Neural progenitor cell (in vitro differentiated cells): ENCODE measurements around the gene CIART. TPM values are rescaled to one million over a fixed set of nuclear protein-coding genes. Genes with fewer than 3 reads are reported as not detected.

Source experiments
- DNase-seq: peaks from one replicate; pipeline ENCODE4 v3.0.0-alpha.2; 2016; ENCODE audit warnings: low spot score
- H2AFZ ChIP-seq: fragments of 200-600 bp; sonication (generic); replicated peaks from 2 replicates; pipeline ENCODE4 v1.6.1; 2016; ENCODE audit warnings: antibody characterized with exemption
- H3F3A ChIP-seq: fragments of 200-600 bp; sonication (generic); 2 replicates; pipeline ENCODE4 v1.6.1; 2016; ENCODE audit warnings: antibody characterized with exemption, low read depth
- H3K27ac ChIP-seq: fragments of 200-600 bp; sonication (generic); 2 replicates; pipeline ENCODE4 v1.5.1; 2016; ENCODE audit warnings: mild to moderate bottlenecking
- H3K27me3 ChIP-seq: fragments of 200-600 bp; sonication (generic); 2 replicates; pipeline ENCODE4 v1.6.1; 2016; ENCODE audit warnings: mild to moderate bottlenecking, moderate library complexity
- H3K36me3 ChIP-seq: fragments of 200-600 bp; sonication (generic); 2 replicates; pipeline ENCODE4 v1.5.1; 2016
- H3K4me1 ChIP-seq: fragments of 200-600 bp; sonication (generic); 2 replicates; pipeline ENCODE4 v1.6.1; 2016; ENCODE audit warnings: mixed run types
- H3K4me2 ChIP-seq: fragments of 200-600 bp; sonication (generic); 2 replicates; pipeline ENCODE4 v1.6.1; 2016
- H3K4me3 ChIP-seq: fragments of 200-600 bp; sonication (generic); 2 replicates; pipeline ENCODE4 v1.5.1; 2016
- H3K79me2 ChIP-seq: fragments of 200-600 bp; sonication (generic); 2 replicates; pipeline ENCODE4 v1.6.1; 2016; ENCODE audit warnings: low read depth
- H3K9ac ChIP-seq: fragments of 200-600 bp; sonication (generic); 2 replicates; pipeline ENCODE4 v1.6.1; 2016
- H3K9me3 ChIP-seq: fragments of 200-600 bp; sonication (generic); 2 replicates; pipeline ENCODE4 v1.5.1; 2016; ENCODE audit warnings: low read depth
- H4K20me1 ChIP-seq: fragments of 200-600 bp; sonication (generic); 2 replicates; pipeline ENCODE4 v1.6.1; 2016; ENCODE audit warnings: low read depth
- H3K27ac Mint-ChIP-seq: 3 replicates; pipeline ENCODE4 v1.8.0; 2021; ENCODE audit warnings: mixed read lengths
- H3K27me3 Mint-ChIP-seq: 2 replicates; pipeline ENCODE4 v1.8.0; 2022; ENCODE audit warnings: low read depth, mild to moderate bottlenecking, inconsistent platforms, moderate library complexity, mixed read lengths; ENCODE audit not compliant: insufficient read depth
- H3K36me3 Mint-ChIP-seq: 3 replicates; pipeline ENCODE4 v1.8.0; 2021; ENCODE audit warnings: mixed read lengths
- H3K4me1 Mint-ChIP-seq: 3 replicates; pipeline ENCODE4 v1.8.0; 2021; ENCODE audit warnings: mixed read lengths
- H3K4me3 Mint-ChIP-seq: 3 replicates; pipeline ENCODE4 v1.8.0; 2021; ENCODE audit warnings: mild to moderate bottlenecking, moderate library complexity, mixed read lengths
- H3K9me3 Mint-ChIP-seq: 3 replicates; pipeline ENCODE4 v1.8.0; 2020; ENCODE audit warnings: mixed read lengths
- EZH2 ChIP-seq: fragments of 200-600 bp; sonication (generic); IDR thresholded peaks from 2 replicates; pipeline ENCODE4 v1.6.1; 2017; ENCODE audit warnings: antibody characterized with exemption, mild to moderate bottlenecking, moderate library complexity
- EZH2phosphoT487 ChIP-seq: fragments of 200-600 bp; sonication (generic); IDR thresholded peaks from 2 replicates; pipeline ENCODE4 v1.6.1; 2017; ENCODE audit warnings: antibody characterized with exemption
- total RNA-seq: library from RNA; depleted of rRNA; stranded (reverse); fragments of >200 nt; gene quantifications from 2 replicates; pipeline ENCODE4 v1.2.3, GENCODE V29; 2015; ENCODE audit warnings: low replicate concordance
- TF ChIP-seq, protein P1 (sequence below): fragments of 200-600 bp; sonication (generic); IDR thresholded peaks from 2 replicates; pipeline ENCODE4 v1.5.1; 2017; ENCODE audit warnings: antibody characterized with exemption, mild to moderate bottlenecking

The CIART gene
- total RNA-seq, 1 donor from 2014 or later: 25.3 TPM

DNA sequence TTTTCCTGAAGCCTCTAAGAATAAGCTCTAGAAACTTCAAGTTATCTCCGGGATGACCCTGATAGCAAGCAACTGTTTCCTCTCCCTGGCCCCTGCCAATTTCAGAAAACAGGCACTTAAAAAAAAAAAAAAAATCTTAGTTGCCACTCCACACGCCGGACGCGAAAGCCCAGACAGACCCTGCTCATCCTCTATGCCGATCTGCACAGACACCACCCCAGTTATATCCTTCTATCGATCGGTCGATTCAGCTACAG, 48.1 kb upstream of the CIART start:
- H3K4me1 ChIP-seq: peaks cover 9% of the 10 kb centered on the region
- peaks cover 67% of the 10 kb centered on the region for H3K79me2 ChIP-seq
- TF ChIP-seq, protein P1, sequence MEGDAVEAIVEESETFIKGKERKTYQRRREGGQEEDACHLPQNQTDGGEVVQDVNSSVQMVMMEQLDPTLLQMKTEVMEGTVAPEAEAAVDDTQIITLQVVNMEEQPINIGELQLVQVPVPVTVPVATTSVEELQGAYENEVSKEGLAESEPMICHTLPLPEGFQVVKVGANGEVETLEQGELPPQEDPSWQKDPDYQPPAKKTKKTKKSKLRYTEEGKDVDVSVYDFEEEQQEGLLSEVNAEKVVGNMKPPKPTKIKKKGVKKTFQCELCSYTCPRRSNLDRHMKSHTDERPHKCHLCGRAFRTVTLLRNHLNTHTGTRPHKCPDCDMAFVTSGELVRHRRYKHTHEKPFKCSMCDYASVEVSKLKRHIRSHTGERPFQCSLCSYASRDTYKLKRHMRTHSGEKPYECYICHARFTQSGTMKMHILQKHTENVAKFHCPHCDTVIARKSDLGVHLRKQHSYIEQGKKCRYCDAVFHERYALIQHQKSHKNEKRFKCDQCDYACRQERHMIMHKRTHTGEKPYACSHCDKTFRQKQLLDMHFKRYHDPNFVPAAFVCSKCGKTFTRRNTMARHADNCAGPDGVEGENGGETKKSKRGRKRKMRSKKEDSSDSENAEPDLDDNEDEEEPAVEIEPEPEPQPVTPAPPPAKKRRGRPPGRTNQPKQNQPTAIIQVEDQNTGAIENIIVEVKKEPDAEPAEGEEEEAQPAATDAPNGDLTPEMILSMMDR: no peak
- no peak for TF ChIP-seq EZH2
- no peak for TF ChIP-seq EZH2phosphoT487
- peak overlapping the region; percentile 91 for H3K4me2 ChIP-seq
- DNase-seq: no peak
- Mint-ChIP-seq H3K36me3 (peaks cover 15% of the 10 kb centered on the region), H3K4me1 (peaks cover 18% of the 10 kb centered on the region), H3K27ac (peak overlapping the region; percentile 92), H3K27me3 (peaks cover 10% of the 10 kb centered on the region), H3K4me3 (no peak overlapping the region), H3K9me3 (no peaks in the 10 kb centered on the region)
- H3K27ac ChIP-seq: peak overlapping the region; percentile 77
- no peak overlapping the region for H2AFZ ChIP-seq
- H3K9ac ChIP-seq: peak overlapping the region; percentile 79
- H3K27me3 ChIP-seq: no peaks in the 10 kb centered on the region
- peak overlapping the region; percentile 94 for H3K4me3 ChIP-seq
- H3F3A ChIP-seq: peaks cover 38% of the 10 kb centered on the region
- H3K36me3 ChIP-seq: peaks cover 22% of the 10 kb centered on the region
- H3K9me3 ChIP-seq: no peaks in the 10 kb centered on the region
- H4K20me1 ChIP-seq: peaks cover 26% of the 10 kb centered on the region

GRCh38 chr1:150234566-150235293, 47.6 kb upstream of the CIART start:
- TF ChIP-seq, protein P1: no peak
- TF ChIP-seq EZH2phosphoT487 (no peak), EZH2 (no peak)
- Histone ChIP-seq H3F3A (peaks cover 38% of the 10 kb centered on the region), H3K9me3 (no peaks in the 10 kb centered on the region), H3K79me2 (peaks cover 62% of the 10 kb centered on the region), H3K4me2 (peak overlapping the region; percentile 91), H3K4me3 (peak overlapping the region; percentile 94), H3K4me1 (peaks cover 9% of the 10 kb centered on the region), H4K20me1 (peaks cover 21% of the 10 kb centered on the region), H3K36me3 (peaks cover 19% of the 10 kb centered on the region), H2AFZ (no peak overlapping the region), H3K9ac (peak overlapping the region; percentile 79), H3K27me3 (no peaks in the 10 kb centered on the region), H3K27ac (peak overlapping the region; percentile 77)
- no peak overlapping the region for H3K4me3 Mint-ChIP-seq
- peaks cover 10% of the 10 kb centered on the region for H3K27me3 Mint-ChIP-seq
- peaks cover 18% of the 10 kb centered on the region for H3K4me1 Mint-ChIP-seq
- DNase-seq: peak; percentile 83
- H3K9me3 Mint-ChIP-seq: no peaks in the 10 kb centered on the region
- H3K27ac Mint-ChIP-seq: peak overlapping the region; percentile 92
- H3K36me3 Mint-ChIP-seq: peaks cover 15% of the 10 kb centered on the region

DNA sequence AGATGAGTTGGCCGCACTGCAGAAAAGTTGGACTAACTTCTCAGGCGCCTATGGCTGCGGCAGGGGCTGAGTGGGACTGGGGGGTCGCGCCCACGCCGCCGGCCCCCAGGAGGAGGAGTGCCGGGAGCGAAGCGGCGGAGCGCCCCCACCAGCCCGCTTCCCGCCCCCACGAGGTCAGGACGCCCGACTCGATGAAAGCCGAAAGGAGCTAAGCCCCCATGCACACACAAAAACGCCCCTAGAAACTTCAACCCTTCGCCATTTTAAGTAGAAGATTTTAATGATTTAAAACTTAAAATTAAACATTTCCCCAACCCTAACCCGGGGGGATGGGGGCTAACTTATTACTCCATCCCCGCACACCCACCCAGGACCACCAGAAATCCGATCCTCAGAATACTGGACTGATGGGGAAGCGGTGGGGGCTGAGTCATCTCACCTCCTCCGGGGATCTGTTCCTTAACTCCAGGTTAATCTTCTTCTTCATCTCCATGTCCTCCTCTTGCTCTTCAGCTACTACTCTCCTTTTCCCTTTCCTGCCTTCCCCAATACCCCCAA, 47.0 kb upstream of the CIART start:
- Histone ChIP-seq H3K4me2 (peak overlapping the region; percentile 91), H3K4me3 (peak overlapping the region; percentile 94), H2AFZ (no peak overlapping the region), H3K9me3 (no peaks in the 10 kb centered on the region), H3K4me1 (peaks cover 9% of the 10 kb centered on the region), H3K9ac (peak overlapping the region; percentile 79), H3K27ac (peak overlapping the region; percentile 77), H3K79me2 (peaks cover 56% of the 10 kb centered on the region), H3K36me3 (peaks cover 13% of the 10 kb centered on the region), H4K20me1 (peaks cover 21% of the 10 kb centered on the region), H3K27me3 (no peaks in the 10 kb centered on the region), H3F3A (peaks cover 33% of the 10 kb centered on the region)
- Mint-ChIP-seq H3K4me3 (no peak overlapping the region), H3K9me3 (no peaks in the 10 kb centered on the region), H3K27ac (no peak overlapping the region), H3K36me3 (peaks cover 10% of the 10 kb centered on the region), H3K27me3 (peaks cover 10% of the 10 kb centered on the region), H3K4me1 (peaks cover 18% of the 10 kb centered on the region)
- DNase-seq: peak; percentile 24
- no peak for TF ChIP-seq EZH2phosphoT487
